HG02571 (cell line): ENCODE results near the gene MINDY3.
"Not testable (repeated sequence)": the region's sequence is repeated elsewhere in the genome, so short reads cannot be mapped to it uniquely, and the experiment has no call there.

Source experiments
- ATAC-seq: cut with Tn5 transposase; IDR thresholded peaks from one replicate; pipeline ENCODE4 v1.9.1; 2021; ENCODE audit warnings: mild to moderate bottlenecking, moderate library complexity; ENCODE audit not compliant: unreplicated experiment

The MINDY3 gene

GRCh38 chr10:15781381-15781960 is 78.8 kb downstream of the MINDY3 start:
- no peak for ATAC-seq

- no peak for ATAC-seq
These were observed 79.8 kb downstream of the MINDY3 start for GRCh38 chr10:15780353-15781135.

GRCh38 chr10:15775513-15775912 is 84.8 kb downstream of the MINDY3 start:
- no peak for ATAC-seq

GRCh38 chr10:15774534-15774933 is 85.8 kb downstream of the MINDY3 start:
- ATAC-seq: not testable (repeated sequence)

GRCh38 chr10:15764892-15765454 is 95.3 kb downstream of the MINDY3 start:
- no peak for ATAC-seq

GRCh38 chr10:15763006-15763405 is 97.3 kb downstream of the MINDY3 start:
- no peak for ATAC-seq

- ATAC-seq: not testable (repeated sequence)
These were observed 98.1 kb downstream of the MINDY3 start for GRCh38 chr10:15762239-15762638.

- ATAC-seq: not testable (repeated sequence)
These were observed 99.1 kb downstream of the MINDY3 start for GRCh38 chr10:15761224-15761623.

GRCh38 chr10:15760681-15761080 is 99.6 kb downstream of the MINDY3 start:
- no peak for ATAC-seq

- no peak for ATAC-seq
These were observed 101.0 kb downstream of the MINDY3 start for GRCh38 chr10:15759265-15759664.

- ATAC-seq: no peak
These were observed 101.7 kb downstream of the MINDY3 start for GRCh38 chr10:15758618-15759017.

- no peak for ATAC-seq
These were observed 105.4 kb downstream of the MINDY3 start for GRCh38 chr10:15754937-15755336.

- ATAC-seq: no peak
These were observed 109.3 kb downstream of the MINDY3 start for GRCh38 chr10:15751046-15751445.

GRCh38 chr10:15748126-15748525 is 112.2 kb downstream of the MINDY3 start:
- ATAC-seq: no peak

- ATAC-seq: no peak
These were observed 112.7 kb downstream of the MINDY3 start for GRCh38 chr10:15747632-15748031.

GRCh38 chr10:15745751-15746150 is 114.6 kb downstream of the MINDY3 start:
- no peak for ATAC-seq

GRCh38 chr10:15744217-15744865 is 116.0 kb downstream of the MINDY3 start:
- ATAC-seq: no peak

GRCh38 chr10:15743443-15743842 is 116.9 kb downstream of the MINDY3 start:
- ATAC-seq: no peak

GRCh38 chr10:15742836-15743235 is 117.5 kb downstream of the MINDY3 start:
- no peak for ATAC-seq

- ATAC-seq: no peak
These were observed 118.2 kb downstream of the MINDY3 start for GRCh38 chr10:15742102-15742501.

GRCh38 chr10:15741581-15741980 is 118.7 kb downstream of the MINDY3 start:
- ATAC-seq: no peak

GRCh38 chr10:15740261-15740660 is 120.0 kb downstream of the MINDY3 start:
- no peak for ATAC-seq
